ENCODE measurements around the gene ZFR2. TPM values are rescaled to one million over a fixed set of nuclear protein-coding genes. Genes with fewer than 3 reads are reported as not detected.
"Not testable (repeated sequence)": the region's sequence is repeated elsewhere in the genome, so short reads cannot be mapped to it uniquely, and the experiment has no call there.

Gene ZFR2
- total RNA-seq, 1 donor from 2014 or later: not detected

GRCh38 chr19:3816566-3817218, 52.1 kb downstream of the ZFR2 start:
- DNase-seq (ENCODE audit: low read depth): no peak

GRCh38 chr19:3816148-3816547, 52.7 kb downstream of the ZFR2 start:
- DNase-seq (ENCODE audit: low read depth): not testable (repeated sequence)

- no peak for DNase-seq (ENCODE audit: low read depth)
Observed at GRCh38 chr19:3814648-3815047, 54.2 kb downstream of the ZFR2 start.

DNA sequence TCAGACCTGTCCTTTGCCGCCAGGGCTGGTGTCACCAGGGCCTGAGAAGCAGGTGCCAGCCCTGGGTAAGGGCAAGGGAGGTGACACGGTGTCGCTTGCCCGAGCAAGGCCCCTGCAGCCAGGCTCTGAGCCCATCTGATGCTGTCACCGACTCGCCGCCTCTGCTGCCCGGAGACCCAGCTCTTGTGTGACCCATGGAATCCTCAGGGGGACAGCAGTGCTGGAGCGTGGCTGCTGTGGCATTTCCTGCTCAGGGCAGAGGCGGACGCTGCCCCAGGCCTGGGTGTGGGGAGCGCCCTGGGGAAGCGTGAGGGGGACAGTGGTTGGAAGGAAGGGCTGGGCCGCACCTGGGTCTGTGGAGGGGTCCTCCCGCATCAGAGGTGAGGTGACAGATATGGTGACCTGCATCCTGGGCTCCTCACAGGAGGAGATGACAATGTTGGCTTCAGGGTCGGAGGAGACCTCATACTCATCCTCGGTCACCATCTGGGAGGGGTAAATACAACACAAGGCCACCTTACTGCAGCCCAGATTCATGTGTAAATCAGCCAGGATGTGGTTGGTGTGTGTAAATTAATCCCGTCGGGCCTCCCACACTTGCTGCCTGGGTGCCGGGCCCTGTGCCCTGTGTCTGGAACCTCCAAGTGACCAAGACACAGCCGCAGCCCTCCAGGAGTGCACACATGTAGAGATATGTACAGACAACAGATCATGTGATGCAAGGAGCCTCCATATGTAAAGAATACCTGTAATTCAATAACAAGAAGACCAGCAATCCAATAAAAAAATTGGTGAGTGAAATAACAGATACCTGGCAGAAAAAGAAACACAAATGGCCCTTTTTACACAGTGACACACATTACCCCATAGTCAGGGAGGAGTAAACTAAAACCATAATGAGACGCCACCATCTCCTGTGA, 55.1 kb downstream of the ZFR2 start:
- DNase-seq (ENCODE audit: low read depth): no peak

GRCh38 chr19:3810708-3811355, 58.0 kb downstream of the ZFR2 start:
- no peak for DNase-seq (ENCODE audit: low read depth)

DNA sequence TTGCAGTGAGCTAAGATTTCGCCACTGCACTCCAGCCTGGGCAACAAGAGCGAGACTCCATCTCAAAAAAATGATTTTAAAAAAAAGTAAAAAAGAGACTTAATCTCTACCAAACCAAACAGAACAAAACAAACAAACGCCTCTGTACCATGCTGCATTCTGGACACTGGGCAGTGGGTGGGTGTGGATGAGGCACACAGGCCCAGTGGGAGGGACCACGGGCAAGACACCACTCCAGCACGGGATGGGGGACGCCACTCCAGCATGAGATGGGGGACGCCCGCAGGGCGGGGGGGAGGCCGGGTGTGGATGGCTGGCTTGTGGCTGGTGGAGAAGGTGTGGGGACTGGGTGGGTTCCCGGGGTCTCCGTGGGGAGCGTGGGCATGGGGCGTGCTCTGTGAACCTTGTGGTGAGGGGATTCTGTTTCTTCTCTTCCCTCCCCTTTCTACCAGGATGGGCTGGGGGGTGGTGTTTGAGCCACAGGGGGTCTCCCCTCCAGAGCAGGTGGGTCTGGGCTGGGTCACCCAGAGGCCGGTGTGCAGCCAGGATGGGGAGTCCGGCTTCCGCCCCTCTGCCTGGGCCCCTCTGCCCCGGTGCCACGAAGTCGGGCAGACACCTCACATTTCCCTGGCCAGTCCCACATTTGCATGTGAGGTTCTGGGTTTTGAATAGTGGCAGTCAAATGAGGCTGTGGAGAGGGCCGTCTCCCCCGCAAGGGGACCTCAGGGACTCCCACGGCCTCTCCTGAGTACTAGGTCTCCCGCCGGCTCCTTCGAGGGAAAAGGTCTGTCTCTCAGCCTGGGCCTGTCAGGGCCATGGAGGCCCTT, 58.7 kb downstream of the ZFR2 start:
- no peak for DNase-seq (ENCODE audit: low read depth)

- no peak for DNase-seq (ENCODE audit: low read depth)
Observed at GRCh38 chr19:3808420-3809143, 60.3 kb downstream of the ZFR2 start.

- DNase-seq (ENCODE audit: low read depth): no peak
Observed at GRCh38 chr19:3807574-3808354, 61.1 kb downstream of the ZFR2 start.

DNA sequence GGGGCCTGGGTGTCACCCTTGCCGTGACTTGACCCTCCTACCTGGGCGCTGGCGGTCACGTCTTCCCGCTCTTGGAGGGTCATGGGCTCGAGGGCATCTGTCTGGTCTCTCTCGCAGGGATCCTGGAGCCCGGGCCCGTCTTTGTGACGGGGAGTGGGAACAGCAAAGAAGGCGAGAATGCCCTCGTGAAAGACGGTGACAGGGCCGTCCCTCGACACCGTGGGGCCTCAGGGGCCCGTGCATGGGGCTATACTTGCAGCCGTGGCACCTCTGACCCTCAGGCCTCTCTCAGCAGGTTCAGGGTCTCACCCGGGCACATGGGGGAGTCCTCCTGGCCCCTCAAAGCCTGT, 61.7 kb downstream of the ZFR2 start:
- no peak for DNase-seq (ENCODE audit: low read depth)

GRCh38 chr19:3805859-3806258, 63.0 kb downstream of the ZFR2 start:
- DNase-seq (ENCODE audit: low read depth): no peak

DNA sequence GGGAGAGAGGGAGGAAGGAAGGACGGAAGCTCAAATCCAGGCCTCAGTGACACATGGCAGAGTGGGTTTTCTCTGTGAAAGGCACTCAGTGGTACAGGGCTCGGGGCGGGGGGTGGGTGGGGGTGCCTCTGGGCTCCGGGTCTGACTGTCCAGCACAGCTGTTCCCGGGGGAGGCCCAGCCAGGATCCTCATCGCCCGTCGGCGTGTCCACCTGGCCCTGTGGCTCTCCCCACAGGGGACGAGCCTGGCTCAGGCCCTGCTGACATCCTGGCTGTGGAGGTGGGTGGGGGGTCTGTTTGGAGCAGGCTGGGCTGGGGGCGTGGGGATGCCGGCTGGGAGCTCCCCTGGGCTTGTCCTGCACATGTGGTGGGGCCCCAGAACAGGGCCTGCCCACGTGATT, 64.4 kb downstream of the ZFR2 start:
- DNase-seq (ENCODE audit: low read depth): peak; percentile 3

DNA sequence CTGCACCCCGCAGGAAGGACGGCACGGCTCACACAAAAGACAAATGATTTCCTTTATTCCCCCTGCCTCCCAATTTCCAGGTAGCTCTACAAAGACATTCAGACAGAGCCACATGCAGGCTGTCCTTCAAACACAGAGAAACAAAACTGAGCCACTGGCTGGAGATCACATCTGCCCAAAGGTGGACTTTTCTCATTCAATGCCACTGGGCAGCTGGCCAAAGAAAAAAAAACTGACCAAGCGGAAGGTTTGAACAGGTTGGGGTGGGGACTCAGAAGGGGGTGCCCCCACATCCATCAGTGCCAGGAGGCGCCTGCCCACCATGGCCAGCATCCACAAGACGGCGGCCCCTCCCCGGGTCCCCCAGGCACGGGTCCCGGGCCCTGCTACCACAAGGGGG, 64.9 kb downstream of the ZFR2 start:
- DNase-seq (ENCODE audit: low read depth): no peak

DNA sequence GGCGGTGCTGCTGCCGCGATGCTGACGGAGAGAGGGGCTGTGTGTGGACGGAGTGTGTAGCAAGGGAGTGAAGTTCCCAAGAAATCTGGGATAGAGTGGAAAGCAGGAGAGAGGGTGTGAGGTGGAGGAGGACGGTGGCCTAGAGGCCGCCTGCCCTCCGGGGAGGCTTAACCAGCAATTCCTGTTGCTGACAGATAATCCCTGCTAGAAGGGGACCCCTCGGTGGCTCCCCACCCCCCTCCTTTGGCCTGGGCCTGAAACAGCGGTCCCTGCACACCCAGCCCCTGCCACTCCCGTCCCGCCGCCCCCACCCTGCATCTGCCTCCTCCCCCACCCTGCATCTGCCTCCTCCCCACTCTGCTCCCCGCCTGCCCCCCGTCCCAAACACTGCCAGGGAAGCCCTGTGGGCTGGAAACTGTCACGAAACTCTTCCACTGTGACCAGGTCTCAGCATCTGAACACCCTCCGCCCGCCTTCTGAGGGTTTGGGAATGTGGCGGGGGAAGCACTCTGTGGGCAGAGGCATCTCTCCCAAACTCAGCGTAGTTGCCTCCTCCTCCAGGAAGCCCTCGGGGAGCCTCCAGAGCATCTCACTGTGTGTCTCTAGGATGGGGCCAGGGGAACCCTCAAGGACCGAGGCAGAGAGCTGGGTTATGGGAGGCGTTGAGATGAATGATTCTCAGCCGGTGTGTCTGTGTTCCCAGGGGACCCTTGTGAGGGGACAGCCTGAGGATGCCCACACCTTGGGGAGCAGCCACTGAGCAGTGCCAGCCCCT, 65.5 kb downstream of the ZFR2 start:
- DNase-seq (ENCODE audit: low read depth): no peak

GRCh38 chr19:3801412-3802096, 67.3 kb downstream of the ZFR2 start:
- DNase-seq (ENCODE audit: low read depth): peak; percentile 8

GRCh38 chr19:3800996-3801395, 67.8 kb downstream of the ZFR2 start:
- no peak for DNase-seq (ENCODE audit: low read depth)

- no peak for DNase-seq (ENCODE audit: low read depth)
Observed at GRCh38 chr19:3798137-3798536, 70.7 kb downstream of the ZFR2 start.

GRCh38 chr19:3796358-3796757, 72.5 kb downstream of the ZFR2 start:
- no peak for DNase-seq (ENCODE audit: low read depth)

DNA sequence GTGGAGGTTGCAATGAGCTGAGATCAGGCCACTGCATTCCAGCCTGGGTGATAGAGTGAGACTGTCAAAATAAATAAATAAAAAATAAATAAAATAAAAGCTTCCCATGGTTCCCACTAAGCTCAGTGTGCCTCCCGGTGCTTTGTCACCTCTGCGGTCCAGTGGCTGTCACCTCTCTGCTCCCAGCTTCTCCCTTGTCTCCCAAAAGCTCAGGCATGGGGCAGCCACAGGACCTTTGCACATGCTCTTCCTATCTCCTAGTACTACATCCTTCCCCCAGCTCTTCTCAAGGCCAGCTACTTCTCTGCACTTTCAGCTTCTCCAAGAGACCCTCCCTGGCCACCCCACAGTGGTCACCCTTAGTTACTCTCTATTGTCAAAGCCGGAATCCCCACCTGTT, 75.0 kb downstream of the ZFR2 start:
- no peak for DNase-seq (ENCODE audit: low read depth)

Measured in myocyte (in vitro differentiated cells).